ENCODE data around the gene SCUBE2.

GRCh38 chr11:9005087-9005486 lies 86.3 kb downstream of the SCUBE2 start:
- TF ChIP-seq CTCF (IDR thresholded peaks at IDR 0.05; ENCODE audit: low read depth, low read length), result no peak
- no peak for TF ChIP-seq POLR2A (IDR thresholded peaks at IDR 0.05; ENCODE audit: extremely low read depth, insufficient read length)
- TF ChIP-seq MYC (IDR thresholded peaks at IDR 0.05; ENCODE audit: low read depth, low read length), result no peak
